Measurements from ENCODE around the gene PGA4. TPM values are rescaled to one million over a fixed set of nuclear protein-coding genes. Genes with fewer than 3 reads are reported as not detected.
"Not testable (repeated sequence)": the region's sequence is repeated elsewhere in the genome, so short reads cannot be mapped to it uniquely, and the experiment has no call there.

Gene PGA4
- polyA plus RNA-seq, 4 donors: 5.4 to 49.3 (median 6.6) TPM

DNA sequence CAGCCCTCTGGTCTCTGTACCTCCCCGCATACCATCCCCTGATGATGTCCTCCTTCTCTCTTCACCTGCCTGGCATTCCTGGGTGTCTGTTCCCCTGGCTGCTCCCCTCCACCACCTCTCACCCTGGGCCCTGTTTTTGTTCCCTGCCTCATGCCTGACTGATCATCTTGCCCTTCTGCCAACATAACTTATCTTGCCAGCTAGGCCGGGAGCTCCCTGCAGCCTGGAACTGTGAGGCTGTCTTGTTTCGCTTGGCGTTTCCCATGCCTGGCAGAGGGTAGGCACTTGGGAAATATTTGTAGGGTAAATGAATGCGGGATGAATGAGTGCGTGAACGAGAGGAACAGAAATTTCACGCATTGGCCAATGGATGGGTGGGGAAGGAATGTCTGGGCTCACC, 27.1 kb downstream of the PGA4 start:
- WGBS, 3 donors: 81 to 90% (median 88%) methylated on average over 8 of the region's 8 CpGs
- FAIRE-seq; H3K27me3 ChIP-seq (ENCODE audit: control insufficient read depth in 3 of 3, insufficient read depth in 3 of 3, low read length in 3 of 3): not testable (repeated sequence)

DNA sequence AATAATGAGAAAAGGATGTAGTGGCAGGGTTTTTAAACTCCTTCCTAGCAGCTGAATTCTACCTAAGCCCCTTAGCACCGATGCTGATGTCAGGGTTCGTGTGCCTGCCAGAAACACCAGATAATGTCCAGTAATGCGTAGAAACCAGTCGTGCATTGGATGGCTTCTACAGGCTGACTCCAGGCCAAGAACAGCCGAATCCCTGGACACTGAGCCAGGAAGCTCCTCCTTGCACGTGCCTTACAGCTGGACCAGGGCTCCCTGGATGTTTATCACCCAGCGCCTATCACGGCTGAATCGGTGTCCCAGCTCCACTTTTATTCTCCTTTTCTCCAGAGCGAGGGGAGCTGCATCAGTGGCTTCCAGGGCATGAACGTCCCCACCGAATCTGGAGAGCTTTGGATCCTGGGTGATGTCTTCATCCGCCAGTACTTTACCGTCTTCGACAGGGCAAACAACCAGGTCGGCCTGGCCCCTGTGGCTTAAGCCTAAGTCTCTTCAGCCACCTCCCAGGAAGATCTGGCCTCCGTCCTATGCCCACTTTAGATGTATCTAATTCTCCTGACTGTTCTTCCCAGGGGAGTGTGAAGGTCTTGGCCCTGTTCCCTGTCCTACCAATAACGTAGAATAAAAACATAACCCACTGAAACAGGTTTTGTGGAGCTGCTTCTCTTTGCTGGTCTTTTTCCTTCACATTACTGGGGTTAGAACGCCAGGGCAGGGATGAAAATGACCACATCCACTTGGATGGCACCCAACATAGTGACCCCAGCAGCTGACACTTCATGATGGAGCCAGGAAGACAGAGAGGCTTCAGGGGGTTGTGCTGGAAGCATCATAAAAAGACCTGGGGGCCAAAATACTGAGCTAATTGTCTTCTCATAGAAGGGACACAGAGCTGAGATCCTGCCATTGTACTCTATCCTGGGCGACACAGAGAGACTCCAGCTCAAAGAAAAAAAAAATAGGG, 28.9 kb downstream of the PGA4 start:
- not testable (repeated sequence) for FAIRE-seq; H3K4me1 ChIP-seq (ENCODE audit: control insufficient read depth in 3 of 3, insufficient read depth in 2 of 3, low read depth in 1 of 3, low read length in 2 of 3); H3K27me3 ChIP-seq (ENCODE audit: control insufficient read depth in 3 of 3, insufficient read depth in 3 of 3, low read length in 3 of 3); H3K36me3 ChIP-seq (ENCODE audit: control insufficient read depth in 3 of 3, insufficient read depth in 2 of 3, low read depth in 1 of 3, low read length in 3 of 3); H3K4me3 ChIP-seq (ENCODE audit: low read depth in 1 of 3, low read length in 3 of 3); H3K9me3 ChIP-seq (ENCODE audit: control insufficient read depth in 2 of 2, insufficient read depth in 1 of 2, low read depth in 1 of 2, low read length in 1 of 2); DNase-seq; H3K27ac ChIP-seq (ENCODE audit: low read depth in 1 of 3, low read length in 2 of 3)
- WGBS, 3 donors: 71 to 83% (median 77%) methylated on average over 19 to 20 of the region's 20 CpGs

More for the DNA sequence above, 27.1 kb downstream of the PGA4 start:
- H3K4me1 ChIP-seq (ENCODE audit: control insufficient read depth in 3 of 3, insufficient read depth in 2 of 3, low read depth in 1 of 3, low read length in 2 of 3); DNase-seq; H3K27ac ChIP-seq (ENCODE audit: low read depth in 1 of 3, low read length in 2 of 3); H3K9me3 ChIP-seq (ENCODE audit: control insufficient read depth in 2 of 2, insufficient read depth in 1 of 2, low read depth in 1 of 2, low read length in 1 of 2); H3K36me3 ChIP-seq (ENCODE audit: control insufficient read depth in 3 of 3, insufficient read depth in 2 of 3, low read depth in 1 of 3, low read length in 3 of 3); H3K4me3 ChIP-seq (ENCODE audit: low read depth in 1 of 3, low read length in 3 of 3): not testable (repeated sequence)

DNA sequence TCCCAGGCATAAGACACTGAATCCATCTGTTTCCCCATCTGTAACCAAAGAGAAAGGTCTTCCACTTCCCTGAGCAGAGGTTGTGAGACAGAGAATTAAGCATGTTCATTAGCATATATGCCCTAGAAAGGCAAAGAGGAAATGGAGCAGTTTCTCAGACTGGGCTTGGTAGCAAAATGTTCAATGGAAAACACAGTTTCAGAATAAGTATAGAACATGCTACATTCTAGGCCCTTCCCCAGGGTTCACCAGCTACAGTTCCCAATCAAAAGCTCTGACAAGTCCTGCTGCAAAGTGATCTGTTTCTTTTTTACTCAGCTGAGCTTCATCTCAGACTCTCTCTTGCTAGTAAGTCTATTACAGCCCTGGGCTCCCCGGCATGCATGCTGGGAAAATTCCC, 30.2 kb downstream of the PGA4 start:
- 29 to 67% (median 67%) methylated on average over 1 of the region's 1 CpG for WGBS, 3 donors
- H3K4me3 ChIP-seq (ENCODE audit: low read depth in 1 of 3, low read length in 3 of 3); DNase-seq; H3K27me3 ChIP-seq (ENCODE audit: control insufficient read depth in 3 of 3, insufficient read depth in 3 of 3, low read length in 3 of 3); H3K36me3 ChIP-seq (ENCODE audit: control insufficient read depth in 3 of 3, insufficient read depth in 2 of 3, low read depth in 1 of 3, low read length in 3 of 3); H3K27ac ChIP-seq (ENCODE audit: low read depth in 1 of 3, low read length in 2 of 3); FAIRE-seq; H3K9me3 ChIP-seq (ENCODE audit: control insufficient read depth in 2 of 2, insufficient read depth in 1 of 2, low read depth in 1 of 2, low read length in 1 of 2); H3K4me1 ChIP-seq (ENCODE audit: control insufficient read depth in 3 of 3, insufficient read depth in 2 of 3, low read depth in 1 of 3, low read length in 2 of 3): not testable (repeated sequence)

DNA sequence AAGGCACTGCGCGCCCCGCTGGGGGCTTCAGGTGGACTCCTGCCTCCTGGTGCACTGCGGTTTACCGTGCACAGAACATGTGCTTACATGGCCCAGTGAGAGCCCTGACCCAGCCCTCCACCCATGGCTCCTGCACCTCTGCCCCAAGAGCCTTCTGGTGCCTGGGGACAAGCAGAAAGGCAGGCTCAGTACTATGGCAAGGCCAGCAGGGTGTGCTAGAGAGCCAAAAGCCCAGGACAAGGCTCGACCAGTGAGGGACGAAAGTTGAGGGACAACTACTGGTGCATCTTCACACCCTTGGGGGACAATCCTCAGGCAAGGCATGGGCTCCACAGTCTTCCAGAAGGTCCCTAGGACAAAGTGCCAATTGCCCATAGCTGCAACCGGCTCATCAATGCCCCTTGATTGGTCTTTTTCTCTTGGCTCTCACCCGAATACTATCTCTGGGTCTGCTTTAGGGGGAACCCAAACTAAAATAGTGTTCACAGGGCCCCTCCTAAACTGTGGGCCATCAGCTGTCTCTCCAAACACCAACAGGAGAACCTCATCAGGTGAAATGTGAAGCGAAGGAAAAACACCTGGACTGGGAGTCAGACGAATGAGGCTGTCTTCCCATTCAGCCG, 32.4 kb downstream of the PGA4 start:
- H3K4me3 ChIP-seq (ENCODE audit: low read depth in 1 of 3, low read length in 3 of 3): no peak overlapping the region
- no peaks in the 10 kb centered on the region for H3K9me3 ChIP-seq (ENCODE audit: control insufficient read depth in 2 of 2, insufficient read depth in 1 of 2, low read depth in 1 of 2, low read length in 1 of 2)
- no peaks in the 10 kb centered on the region for H3K4me1 ChIP-seq (ENCODE audit: control insufficient read depth in 3 of 3, insufficient read depth in 2 of 3, low read depth in 1 of 3, low read length in 2 of 3)
- DNase-seq (peak; percentile 73 to 75), FAIRE-seq (no peak)
- H3K36me3 ChIP-seq (ENCODE audit: control insufficient read depth in 3 of 3, insufficient read depth in 2 of 3, low read depth in 1 of 3, low read length in 3 of 3): peaks cover 0 to 11% (median 0%) of the 10 kb centered on the region in 3 donors
- H3K27me3 ChIP-seq (ENCODE audit: control insufficient read depth in 3 of 3, insufficient read depth in 3 of 3, low read length in 3 of 3): no peaks in the 10 kb centered on the region
- WGBS, 3 donors: 54 to 56% (median 55%) methylated on average over 12 of the region's 12 CpGs
- no peak overlapping the region for H3K27ac ChIP-seq (ENCODE audit: low read depth in 1 of 3, low read length in 2 of 3)

DNA sequence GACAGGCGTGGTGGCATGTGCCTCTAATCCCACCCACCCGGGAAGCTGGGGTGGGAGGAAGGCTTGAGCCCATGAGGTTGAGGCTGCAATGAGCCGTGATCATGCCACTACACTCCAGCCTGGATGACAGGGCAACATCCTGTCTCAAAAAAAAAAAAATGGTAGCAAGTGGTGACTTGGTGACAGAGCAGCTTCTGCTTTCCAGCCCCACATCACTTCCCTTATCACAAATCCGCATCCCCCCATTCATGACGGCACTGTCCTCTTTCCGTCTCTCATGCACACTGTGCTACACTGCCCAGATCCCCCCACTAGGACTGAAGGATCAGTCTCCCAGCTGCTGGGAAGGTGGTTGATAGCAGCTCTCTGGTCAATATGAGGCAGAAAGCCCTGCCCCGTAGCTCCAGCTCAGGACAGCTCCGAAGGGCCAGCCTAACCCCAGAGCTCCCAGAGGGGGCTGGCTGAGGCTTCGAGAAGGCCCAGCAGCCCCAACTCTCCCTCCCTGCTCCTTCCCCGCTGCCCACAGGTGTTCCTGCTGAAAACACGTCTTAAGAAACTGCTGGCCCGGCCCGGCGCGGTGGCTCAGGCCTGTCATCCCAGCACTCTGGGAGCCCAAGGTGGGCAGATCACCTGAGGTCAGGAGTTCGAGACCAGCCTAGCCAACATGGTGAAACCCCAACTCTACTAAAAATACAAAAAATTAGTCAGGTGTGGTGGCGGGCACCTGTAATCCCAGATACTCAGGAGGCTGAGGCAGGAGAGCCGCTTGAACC, 34.7 kb downstream of the PGA4 start:
- Histone ChIP-seq H3K4me3 (ENCODE audit: low read depth in 1 of 3, low read length in 3 of 3) (no peak overlapping the region), H3K9me3 (ENCODE audit: control insufficient read depth in 2 of 2, insufficient read depth in 1 of 2, low read depth in 1 of 2, low read length in 1 of 2) (no peaks in the 10 kb centered on the region), H3K4me1 (ENCODE audit: control insufficient read depth in 3 of 3, insufficient read depth in 2 of 3, low read depth in 1 of 3, low read length in 2 of 3) (no peaks in the 10 kb centered on the region), H3K27me3 (ENCODE audit: control insufficient read depth in 3 of 3, insufficient read depth in 3 of 3, low read length in 3 of 3) (no peaks in the 10 kb centered on the region), H3K36me3 (ENCODE audit: control insufficient read depth in 3 of 3, insufficient read depth in 2 of 3, low read depth in 1 of 3, low read length in 3 of 3) (peaks cover 0 to 11% (median 0%) of the 10 kb centered on the region in 3 donors), H3K27ac (ENCODE audit: low read depth in 1 of 3, low read length in 2 of 3) (no peak overlapping the region)
- FAIRE-seq (no peak), DNase-seq (no peak)
- 90 to 95% (median 93%) methylated on average over 17 to 18 of the region's 18 CpGs for WGBS, 3 donors

DNA sequence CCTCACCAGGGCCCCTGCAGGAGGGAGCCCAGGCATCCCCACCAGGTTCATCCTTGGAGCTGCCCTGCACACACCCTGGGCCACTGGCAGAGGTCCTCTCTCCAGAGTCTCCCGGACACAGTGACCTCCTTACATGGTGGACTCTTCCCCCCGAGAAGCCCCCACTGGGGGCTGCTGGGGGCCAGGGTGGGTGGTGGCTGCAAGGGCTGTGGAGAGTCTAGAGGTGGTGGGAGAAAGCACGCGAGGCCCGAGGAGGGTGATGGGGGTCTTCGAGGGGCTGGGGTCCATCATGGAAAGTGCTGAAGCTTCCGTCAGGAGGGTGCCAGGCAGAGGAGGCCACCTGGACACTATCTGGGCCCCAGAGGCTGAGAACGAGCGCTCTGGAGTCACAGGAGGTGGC, 36.4 kb downstream of the PGA4 start:
- Histone ChIP-seq H3K27me3 (ENCODE audit: control insufficient read depth in 3 of 3, insufficient read depth in 3 of 3, low read length in 3 of 3) (no peaks in the 10 kb centered on the region), H3K4me1 (ENCODE audit: control insufficient read depth in 3 of 3, insufficient read depth in 2 of 3, low read depth in 1 of 3, low read length in 2 of 3) (no peaks in the 10 kb centered on the region), H3K9me3 (ENCODE audit: control insufficient read depth in 2 of 2, insufficient read depth in 1 of 2, low read depth in 1 of 2, low read length in 1 of 2) (no peaks in the 10 kb centered on the region), H3K4me3 (ENCODE audit: low read depth in 1 of 3, low read length in 3 of 3) (no peak overlapping the region), H3K27ac (ENCODE audit: low read depth in 1 of 3, low read length in 2 of 3) (no peak overlapping the region), H3K36me3 (ENCODE audit: control insufficient read depth in 3 of 3, insufficient read depth in 2 of 3, low read depth in 1 of 3, low read length in 3 of 3) (peaks cover 0 to 14% (median 0%) of the 10 kb centered on the region in 3 donors)
- DNase-seq: no peak
- 81 to 87% (median 86%) methylated on average over 8 to 9 of the region's 9 CpGs for WGBS, 3 donors
- no peak for FAIRE-seq

DNA sequence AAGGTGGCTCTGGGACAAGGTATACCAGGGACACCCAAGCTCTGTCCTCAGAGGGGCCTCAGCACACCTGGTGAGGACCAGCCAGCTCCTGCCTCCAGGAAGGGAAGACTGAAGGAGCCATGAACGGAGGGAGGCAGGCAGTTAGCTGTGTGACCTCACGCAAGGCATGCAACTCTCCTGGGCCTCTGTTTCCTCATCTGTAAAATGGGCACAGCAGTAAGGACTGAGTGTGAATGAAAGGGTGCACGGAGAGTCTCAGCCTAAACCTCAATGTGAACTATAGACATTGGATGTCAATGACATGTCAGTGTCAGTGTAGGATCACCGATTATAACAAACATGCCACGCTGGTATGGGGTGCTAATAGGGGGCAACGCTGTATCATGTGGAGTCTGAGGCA, 37.2 kb downstream of the PGA4 start:
- Histone ChIP-seq H3K36me3 (ENCODE audit: control insufficient read depth in 3 of 3, insufficient read depth in 2 of 3, low read depth in 1 of 3, low read length in 3 of 3) (peaks cover 0 to 15% (median 0%) of the 10 kb centered on the region in 3 donors), H3K27ac (ENCODE audit: low read depth in 1 of 3, low read length in 2 of 3) (no peak overlapping the region), H3K4me1 (ENCODE audit: control insufficient read depth in 3 of 3, insufficient read depth in 2 of 3, low read depth in 1 of 3, low read length in 2 of 3) (peaks cover 0 to under 1% (median 0%) of the 10 kb centered on the region in 3 donors), H3K9me3 (ENCODE audit: control insufficient read depth in 2 of 2, insufficient read depth in 1 of 2, low read depth in 1 of 2, low read length in 1 of 2) (no peaks in the 10 kb centered on the region), H3K27me3 (ENCODE audit: control insufficient read depth in 3 of 3, insufficient read depth in 3 of 3, low read length in 3 of 3) (no peaks in the 10 kb centered on the region), H3K4me3 (ENCODE audit: low read depth in 1 of 3, low read length in 3 of 3) (no peak overlapping the region)
- DNase-seq: no peak
- 91 to 94% (median 94%) methylated on average over 6 of the region's 6 CpGs for WGBS, 3 donors
- no peak for FAIRE-seq

DNA sequence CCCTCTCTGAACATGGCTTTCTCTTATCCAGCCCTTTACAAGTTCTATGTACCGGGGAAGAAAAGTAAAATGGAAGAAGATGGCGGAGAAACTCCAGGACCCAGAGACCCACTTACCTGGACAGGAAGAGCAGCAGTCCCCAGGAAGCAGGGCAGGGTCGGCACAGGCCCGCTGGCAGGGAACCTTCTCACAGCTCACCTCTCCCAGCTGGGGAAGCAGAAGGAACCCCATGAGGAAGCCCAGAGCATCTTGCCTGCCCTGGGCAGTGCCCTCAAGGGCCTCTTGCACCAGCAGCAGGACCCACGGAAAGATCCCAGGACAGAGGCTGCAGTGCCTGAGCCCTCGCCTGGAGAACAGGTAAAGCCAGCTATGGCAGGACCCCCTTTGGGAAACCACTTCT, 42.2 kb downstream of the PGA4 start:
- no peak overlapping the region for H3K27ac ChIP-seq (ENCODE audit: low read depth in 1 of 3, low read length in 2 of 3)
- peaks cover 0 to 4% (median 0%) of the 10 kb centered on the region in 3 donors for H3K36me3 ChIP-seq (ENCODE audit: control insufficient read depth in 3 of 3, insufficient read depth in 2 of 3, low read depth in 1 of 3, low read length in 3 of 3)
- no peak for FAIRE-seq
- no peaks in the 10 kb centered on the region for H3K9me3 ChIP-seq (ENCODE audit: control insufficient read depth in 2 of 2, insufficient read depth in 1 of 2, low read depth in 1 of 2, low read length in 1 of 2)
- H3K4me1 ChIP-seq (ENCODE audit: control insufficient read depth in 3 of 3, insufficient read depth in 2 of 3, low read depth in 1 of 3, low read length in 2 of 3): peaks cover 0 to 32% (median 7%) of the 10 kb centered on the region in 3 donors
- no peak overlapping the region for H3K4me3 ChIP-seq (ENCODE audit: low read depth in 1 of 3, low read length in 3 of 3)
- 88 to 91% (median 90%) methylated on average over 6 of the region's 6 CpGs for WGBS, 3 donors
- DNase-seq: no peak
- H3K27me3 ChIP-seq (ENCODE audit: control insufficient read depth in 3 of 3, insufficient read depth in 3 of 3, low read length in 3 of 3): no peaks in the 10 kb centered on the region
